ELF-1 (cell line): Measurements from ENCODE around the gene AKT1S1.
A peak's percentile ranks its signal among the peaks of the same experiment; 100 is the strongest.
"Not testable (repeated sequence)": the region's sequence is repeated elsewhere in the genome, so short reads cannot be mapped to it uniquely, and the experiment has no call there.

Experiments used
- DNase-seq: peaks from one replicate; pipeline ENCODE4 v3.0.0-alpha.2; 2016; ENCODE audit warnings: low read depth, low spot score

The AKT1S1 gene

GRCh38 chr19:49877020-49877878, at the start of gene AKT1S1, which contains the start of gene TBC1D17:
TSS of gene AKT1S1 (minus strand) at chr19:49877355. CDS start at chr19:49873295, 4,060 bp downstream.
TSS of gene TBC1D17 (plus strand) at chr19:49877702. CDS start at chr19:49877724, 22 bp downstream.
- peak; percentile 100 for DNase-seq

GRCh38 chr19:49926515-49926914, 49.4 kb upstream of the AKT1S1 start:
- no peak for DNase-seq

- DNase-seq, result no peak
Observed at GRCh38 chr19:49925486-49925885, 48.3 kb upstream of the AKT1S1 start.

GRCh38 chr19:49924881-49925210, 47.7 kb upstream of the AKT1S1 start:
- DNase-seq, result not testable (repeated sequence)

GRCh38 chr19:49924004-49924880, 47.1 kb upstream of the AKT1S1 start:
- DNase-seq, result no peak

- DNase-seq, result no peak
Observed at GRCh38 chr19:49923055-49924003, 46.2 kb upstream of the AKT1S1 start.

- no peak for DNase-seq
Observed at GRCh38 chr19:49921871-49922795, 45.0 kb upstream of the AKT1S1 start.

- no peak for DNase-seq
Observed at GRCh38 chr19:49920624-49921363, 43.6 kb upstream of the AKT1S1 start.

- DNase-seq, result no peak
Observed at GRCh38 chr19:49918089-49918488, 40.9 kb upstream of the AKT1S1 start.

GRCh38 chr19:49916839-49917733, 39.9 kb upstream of the AKT1S1 start:
- DNase-seq, result peak; percentile 72

GRCh38 chr19:49915271-49915670, 38.1 kb upstream of the AKT1S1 start:
- DNase-seq, result no peak

- DNase-seq, result no peak
Observed at GRCh38 chr19:49913720-49914119, 36.6 kb upstream of the AKT1S1 start.

GRCh38 chr19:49912965-49913685, 36.0 kb upstream of the AKT1S1 start:
- DNase-seq, result peak; percentile 73

GRCh38 chr19:49911381-49912145, 34.4 kb upstream of the AKT1S1 start:
- DNase-seq, result no peak

- DNase-seq, result no peak
Observed at GRCh38 chr19:49910179-49910578, 33.0 kb upstream of the AKT1S1 start.

- no peak for DNase-seq
Observed at GRCh38 chr19:49908480-49909420, 31.6 kb upstream of the AKT1S1 start.
